HG02884 (cell line): ENCODE data around the gene DLAT.
"Not testable (repeated sequence)": the region's sequence is repeated elsewhere in the genome, so short reads cannot be mapped to it uniquely, and the experiment has no call there.

Experiments
- ATAC-seq: cut with Tn5 transposase; IDR thresholded peaks from one replicate; pipeline ENCODE4 v1.9.1; 2021; ENCODE audit warnings: mild to moderate bottlenecking, moderate library complexity; ENCODE audit not compliant: unreplicated experiment

The DLAT gene

DNA sequence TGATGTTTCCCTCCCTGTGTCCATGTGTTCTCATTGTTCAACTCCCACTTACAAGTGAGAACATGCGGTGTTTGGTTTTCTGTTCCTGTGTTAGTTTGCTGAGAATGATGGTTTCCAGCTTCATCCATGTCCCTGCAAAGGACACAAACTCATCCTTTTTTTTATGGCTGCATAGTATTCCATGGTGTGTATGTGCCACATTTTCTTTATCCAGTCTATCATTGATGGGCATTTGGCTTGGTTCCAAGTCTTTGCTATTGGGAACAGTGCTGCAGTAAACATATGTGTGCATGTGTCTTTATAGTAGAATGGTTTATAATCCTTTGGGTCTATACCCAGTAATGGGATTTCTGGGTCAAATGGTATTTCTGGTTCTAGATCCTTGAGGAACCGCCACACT lies 21.4 kb downstream of the DLAT start:
- not testable (repeated sequence) for ATAC-seq

DNA sequence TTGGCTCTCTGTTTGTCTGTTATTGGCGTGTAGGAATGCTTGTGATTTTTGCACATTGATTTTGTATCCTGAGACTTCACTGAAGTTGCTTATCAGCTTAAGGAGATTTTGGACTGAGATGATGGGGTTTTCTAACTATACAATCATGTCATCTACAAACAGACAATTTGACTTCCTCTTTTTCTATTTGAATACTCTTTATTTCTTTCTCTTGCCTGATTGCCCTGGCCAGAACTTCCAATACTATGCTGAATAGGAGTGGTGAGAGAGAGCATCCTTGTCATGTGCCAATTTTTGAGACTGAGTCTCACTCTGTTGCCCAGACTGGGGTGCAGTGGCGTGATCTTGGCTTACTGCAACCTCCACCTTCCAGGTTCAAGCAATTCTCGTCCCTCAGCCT lies 23.0 kb downstream of the DLAT start:
- not testable (repeated sequence) for ATAC-seq

DNA sequence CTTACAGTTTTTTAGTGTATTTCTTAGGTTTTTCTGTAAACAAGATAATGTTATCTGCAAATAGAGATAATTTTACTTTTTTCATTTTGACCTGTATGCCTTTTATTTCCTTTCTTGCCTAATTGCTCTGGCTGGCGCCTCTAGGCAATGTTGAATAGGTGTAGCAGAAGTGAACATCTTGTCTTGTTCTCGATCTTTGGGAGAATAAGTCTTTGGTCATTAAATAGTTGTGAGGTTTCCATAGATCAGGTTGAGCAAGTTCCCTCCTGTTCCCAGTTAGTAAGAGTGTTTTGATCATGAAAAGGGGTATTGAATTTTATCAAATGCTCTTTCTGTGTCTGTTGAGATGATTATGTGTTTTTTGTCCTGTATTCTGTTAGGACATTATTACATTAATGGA lies 24.6 kb downstream of the DLAT start:
- ATAC-seq, result no peak

DNA sequence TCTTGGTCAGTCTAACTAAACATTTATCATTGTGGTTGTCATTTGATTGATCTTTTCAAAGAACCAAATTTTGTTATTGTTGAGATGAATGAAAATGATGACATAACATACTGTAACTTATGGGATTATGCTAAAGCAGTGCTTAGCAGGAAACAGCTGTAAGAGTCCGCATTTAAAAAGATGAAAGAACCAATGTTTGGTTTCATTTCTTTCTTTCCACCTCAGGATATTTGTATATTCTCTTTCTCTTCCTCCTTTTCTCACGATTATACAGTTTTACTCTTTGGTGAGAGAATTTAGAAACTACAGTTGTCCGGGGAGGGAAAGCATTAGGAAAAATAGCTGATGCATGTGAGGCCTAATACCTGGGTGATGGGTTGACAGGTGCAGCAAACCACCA lies 25.5 kb downstream of the DLAT start:
- ATAC-seq, result peak; percentile 52

DNA sequence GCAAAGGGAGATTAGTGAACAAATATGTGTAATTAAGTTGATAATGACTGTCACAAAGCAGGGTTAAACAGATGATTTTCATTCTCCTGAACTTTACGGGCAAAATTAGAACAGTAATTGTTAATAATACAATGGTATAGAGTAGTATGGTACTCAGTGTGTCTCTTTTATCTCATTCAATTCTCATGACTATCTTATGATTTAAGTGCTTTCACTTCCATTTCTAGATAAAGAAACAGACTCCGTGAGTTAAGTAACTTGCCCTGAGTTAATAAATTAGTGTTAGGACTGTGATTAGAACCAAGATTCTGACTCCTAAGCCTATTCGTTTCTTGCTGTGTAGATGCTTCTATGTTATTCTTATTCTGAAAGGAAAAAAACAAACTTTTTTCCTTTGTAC lies 26.6 kb downstream of the DLAT start:
- ATAC-seq, result no peak

DNA sequence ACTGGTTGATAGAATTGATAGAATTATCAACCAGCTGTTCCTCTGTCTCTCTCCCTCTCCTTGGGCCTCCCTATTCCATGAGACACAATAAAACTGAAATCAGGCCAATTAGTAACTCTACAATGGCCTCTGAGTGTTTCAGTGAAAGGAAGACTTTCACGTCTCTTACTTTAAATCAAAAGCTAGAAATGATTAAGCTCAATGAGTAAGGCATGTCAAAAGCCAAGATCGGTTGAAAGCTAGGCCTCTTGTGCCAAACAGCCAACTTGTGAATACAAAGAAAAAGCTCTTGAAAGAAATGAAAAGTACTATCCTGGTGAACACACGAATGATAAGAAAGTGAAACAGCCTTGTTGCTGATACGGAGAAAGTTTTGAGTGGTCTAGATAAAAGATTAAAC lies 32.0 kb downstream of the DLAT start:
- ATAC-seq, result no peak

DNA sequence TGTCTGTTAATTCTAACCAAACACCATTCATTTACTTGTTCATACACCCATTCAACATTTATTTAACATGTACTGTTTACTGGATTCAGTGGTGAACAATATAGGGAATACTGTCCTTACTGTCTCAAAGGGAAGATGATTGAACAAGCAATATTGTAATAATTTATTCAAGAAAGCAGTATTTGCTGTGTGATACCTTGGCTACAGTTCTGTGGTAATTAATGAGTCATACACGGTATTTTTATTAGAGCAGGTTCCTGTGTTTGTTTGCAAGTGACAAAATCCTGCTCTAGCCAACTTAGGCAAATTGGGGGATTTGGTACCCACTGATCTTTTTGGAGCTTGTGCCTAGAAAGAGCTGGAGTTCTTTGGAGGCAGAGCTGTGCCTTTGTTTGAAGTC lies 32.9 kb downstream of the DLAT start:
- no peak for ATAC-seq

DNA sequence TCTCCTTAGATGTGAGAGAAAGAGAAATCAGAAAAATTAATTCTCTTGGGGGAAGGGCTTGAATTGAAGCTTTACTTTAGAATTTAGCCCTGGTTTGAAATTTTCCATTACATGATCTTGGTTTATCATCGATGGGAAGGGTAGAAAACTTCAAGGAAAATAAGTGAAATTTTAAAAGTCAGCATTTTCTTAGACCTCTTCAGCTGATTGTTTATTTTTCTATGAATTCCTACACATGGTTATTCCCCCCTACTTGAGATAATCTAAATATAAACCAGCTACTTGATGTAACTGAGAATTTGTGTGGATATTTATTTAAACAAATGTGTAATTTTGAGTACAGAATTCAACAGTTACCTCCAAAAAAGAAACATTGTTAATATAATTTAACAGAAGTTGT lies 37.7 kb downstream of the DLAT start:
- ATAC-seq, result no peak

DNA sequence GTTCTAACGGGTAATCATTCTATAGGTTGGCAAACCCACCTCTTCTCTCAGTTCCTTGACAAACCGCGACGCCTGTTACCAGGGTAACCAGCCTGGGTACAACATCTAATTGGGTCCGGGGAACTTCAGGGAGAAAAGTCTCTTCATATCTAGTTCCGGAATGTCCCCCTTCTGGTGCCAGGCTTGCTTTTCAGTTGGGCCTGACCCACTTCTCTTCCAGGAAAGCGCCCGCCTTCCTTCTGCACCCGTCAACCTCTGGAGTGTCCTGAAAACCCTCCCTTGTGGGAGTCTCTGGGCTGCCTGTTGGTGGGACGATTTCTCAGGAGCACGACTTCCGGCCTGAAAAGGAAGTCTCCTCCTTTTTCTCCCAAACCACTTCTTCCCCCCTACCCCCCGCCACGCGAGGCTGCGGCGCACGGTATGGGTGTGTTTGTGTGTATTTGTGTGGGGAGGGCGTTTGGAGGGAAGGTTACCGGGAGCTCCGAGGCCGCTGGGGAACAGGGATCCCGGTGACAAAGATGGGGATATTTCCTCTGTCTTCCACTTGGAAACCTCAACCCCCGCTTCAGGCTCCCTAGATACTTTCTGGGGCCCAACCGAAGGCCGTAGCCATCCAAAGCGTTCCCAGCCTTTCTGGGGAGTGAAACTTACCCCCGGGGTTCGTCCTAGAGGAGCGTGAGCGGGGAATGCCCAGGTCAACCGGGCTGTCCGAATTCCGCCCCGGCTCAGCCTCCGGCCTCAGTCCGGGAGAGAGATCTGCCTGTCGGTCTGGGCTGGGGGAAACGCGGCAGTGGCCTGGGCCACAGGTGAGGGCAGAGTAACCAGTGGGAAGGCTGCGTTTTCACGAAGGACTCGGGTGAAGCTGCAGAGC lies 49.0 kb downstream of the DLAT start, which contains the start of the genes NKAPD1 and PIH1D2:
NKAPD1 (plus strand) TSS at position 359 of the 871 bp plus-strand sequence. CDS start 1,276 bp downstream, outside the sequence.
PIH1D2 (minus strand) TSS at position 77 of the 871 bp plus-strand sequence. CDS start 843 bp downstream, outside the sequence.
- peak; percentile 75 for ATAC-seq

DNA sequence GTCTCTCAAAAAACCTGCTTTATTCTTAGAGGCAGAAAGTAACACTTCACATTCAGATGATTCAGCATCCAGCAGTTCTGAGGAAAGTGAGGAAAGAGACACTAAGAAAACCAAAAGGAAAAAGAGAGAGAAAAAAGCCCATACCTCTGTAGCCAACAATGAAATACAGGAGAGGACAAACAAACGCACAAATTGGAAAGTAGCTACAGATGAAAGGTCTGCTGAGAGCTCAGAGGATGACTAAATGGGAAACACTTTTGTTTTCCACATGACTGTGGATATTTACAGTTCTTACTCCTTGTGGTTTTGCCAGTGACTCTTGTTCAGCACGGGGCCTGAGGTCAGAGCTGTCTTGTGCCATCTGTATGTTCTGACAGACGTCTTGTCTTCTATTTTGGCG lies 57.5 kb downstream of the DLAT start:
- ATAC-seq, result no peak

DNA sequence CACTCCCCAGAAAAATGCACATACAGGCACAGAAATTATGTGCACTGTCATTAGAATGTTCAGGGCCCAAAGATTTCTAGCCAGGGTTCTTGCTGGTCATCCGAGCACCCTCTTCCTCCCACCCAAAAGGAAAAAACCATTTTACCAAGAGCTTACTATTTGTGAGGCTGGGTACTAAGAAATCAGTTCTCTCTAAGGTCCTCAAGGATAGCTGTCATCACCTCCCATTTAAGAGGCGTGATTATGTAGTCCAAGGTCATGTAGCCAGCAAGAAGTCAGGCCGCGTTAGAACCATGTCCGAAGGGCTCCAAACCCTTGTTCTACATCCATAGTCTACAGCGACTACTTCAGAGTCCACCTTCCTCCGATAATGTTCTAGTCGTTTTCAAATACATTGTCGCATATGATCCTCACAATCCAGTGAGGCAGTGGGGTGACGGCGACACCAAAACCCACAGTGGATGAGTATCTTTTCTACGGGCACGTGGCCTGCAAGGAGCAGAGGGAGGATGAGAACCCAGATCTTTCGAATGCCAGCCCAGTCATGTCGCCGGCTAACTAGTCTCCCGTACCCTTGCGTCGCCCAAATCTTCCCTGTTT lies 60.7 kb downstream of the DLAT start:
- peak; percentile 33 for ATAC-seq

DNA sequence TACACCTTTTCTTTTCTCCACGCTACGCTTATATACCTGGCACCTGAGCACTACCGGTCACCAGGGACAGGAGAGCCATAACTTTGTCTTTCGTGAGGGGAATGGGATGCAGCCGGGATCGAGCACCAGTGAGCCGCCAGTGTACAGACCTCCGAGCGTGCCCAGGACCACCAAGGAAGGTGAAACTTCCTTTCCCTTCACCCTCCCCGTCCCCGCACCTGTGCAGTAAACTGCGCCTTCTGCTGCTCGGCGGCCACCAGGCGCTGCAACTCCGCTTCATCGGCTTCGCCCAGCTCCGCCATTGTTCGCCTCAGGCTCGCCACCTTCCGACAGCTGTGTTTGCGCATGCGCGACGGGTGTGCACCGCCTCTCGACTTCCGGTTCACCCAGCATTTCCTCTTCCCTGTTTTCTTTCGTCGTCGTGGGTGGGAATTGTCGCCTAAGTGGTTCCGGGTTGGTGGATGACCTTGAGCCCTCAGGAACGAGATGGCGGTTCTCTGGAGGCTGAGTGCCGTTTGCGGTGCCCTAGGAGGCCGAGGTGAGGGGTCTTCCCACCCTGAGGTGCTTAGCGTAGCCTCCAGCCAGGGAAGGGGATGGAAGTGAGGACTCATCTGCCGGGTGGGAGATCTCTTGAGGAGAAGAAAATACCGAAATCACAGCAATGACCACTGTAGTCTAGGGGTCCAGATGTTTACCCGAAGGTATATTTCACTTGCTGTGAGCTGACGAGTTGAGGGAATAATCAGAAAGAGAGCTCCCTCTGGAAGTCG lies 61.4 kb downstream of the DLAT start, which contains the start of the genes SDHD and TIMM8B:
SDHD (plus strand) TSS at position 452 of the 770 bp plus-strand sequence; CDS start at position 487, 35 bp downstream.
TIMM8B (minus strand) TSS at position 335 of the 770 bp plus-strand sequence; CDS start at position 302, 33 bp downstream.
- ATAC-seq, result peak; percentile 87

DNA sequence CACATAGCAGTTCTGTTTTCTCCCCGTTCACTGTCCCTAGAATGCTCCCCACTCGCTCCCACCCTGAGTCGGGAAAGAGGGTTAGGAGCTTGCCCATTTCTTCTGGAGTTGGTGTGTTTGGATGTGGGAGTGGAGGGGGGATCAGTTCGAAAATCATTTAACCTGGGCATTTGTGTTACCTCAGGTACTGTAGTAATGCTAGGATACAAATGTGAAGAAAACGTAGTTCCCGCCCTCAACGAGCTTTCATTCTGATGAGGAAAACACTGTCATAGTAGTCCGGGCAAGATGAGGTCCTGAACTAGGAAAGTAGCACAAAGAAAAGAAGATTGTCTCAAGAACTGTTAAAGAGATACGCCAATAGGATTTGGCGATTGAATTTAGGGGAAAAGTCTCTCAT lies 62.0 kb downstream of the DLAT start:
- ATAC-seq, result no peak

DNA sequence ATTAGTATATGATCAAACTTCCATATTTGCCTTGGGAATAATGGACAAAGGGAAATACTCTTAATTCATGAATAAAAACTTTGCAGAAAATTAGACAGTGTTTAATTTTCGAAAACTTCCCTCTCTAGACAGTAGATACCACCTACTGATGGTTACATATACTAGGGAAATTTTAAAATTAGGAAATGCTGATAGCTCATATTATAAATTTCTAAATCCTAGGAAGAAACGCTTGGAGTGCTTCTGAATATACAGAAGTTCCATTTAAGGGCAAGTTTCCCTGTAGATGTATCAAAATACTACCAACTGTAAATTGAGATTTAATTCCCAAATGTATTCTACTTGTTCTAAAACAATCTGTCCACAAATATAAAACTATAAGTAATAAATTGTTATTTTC lies 70.1 kb downstream of the DLAT start:
- ATAC-seq, result not testable (repeated sequence)

DNA sequence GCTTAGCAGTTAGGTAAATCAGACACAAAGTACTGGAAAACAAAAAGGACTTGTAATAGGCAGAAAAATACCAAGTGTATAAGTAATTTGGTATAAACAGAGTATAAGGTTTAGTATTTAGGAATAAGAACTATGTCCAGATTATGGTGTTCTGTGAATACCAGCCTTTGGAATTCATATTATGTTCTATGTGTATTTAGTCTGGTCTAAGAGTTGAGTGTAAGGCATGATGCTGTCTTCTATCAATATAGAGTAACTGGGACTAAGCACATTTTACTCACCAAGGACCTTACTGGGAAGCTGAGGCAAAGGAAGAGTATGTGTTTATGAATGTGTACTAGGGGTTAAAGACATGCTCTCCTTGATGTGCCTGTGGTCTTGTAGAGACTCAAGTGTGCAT lies 71.0 kb downstream of the DLAT start:
- ATAC-seq, result no peak

DNA sequence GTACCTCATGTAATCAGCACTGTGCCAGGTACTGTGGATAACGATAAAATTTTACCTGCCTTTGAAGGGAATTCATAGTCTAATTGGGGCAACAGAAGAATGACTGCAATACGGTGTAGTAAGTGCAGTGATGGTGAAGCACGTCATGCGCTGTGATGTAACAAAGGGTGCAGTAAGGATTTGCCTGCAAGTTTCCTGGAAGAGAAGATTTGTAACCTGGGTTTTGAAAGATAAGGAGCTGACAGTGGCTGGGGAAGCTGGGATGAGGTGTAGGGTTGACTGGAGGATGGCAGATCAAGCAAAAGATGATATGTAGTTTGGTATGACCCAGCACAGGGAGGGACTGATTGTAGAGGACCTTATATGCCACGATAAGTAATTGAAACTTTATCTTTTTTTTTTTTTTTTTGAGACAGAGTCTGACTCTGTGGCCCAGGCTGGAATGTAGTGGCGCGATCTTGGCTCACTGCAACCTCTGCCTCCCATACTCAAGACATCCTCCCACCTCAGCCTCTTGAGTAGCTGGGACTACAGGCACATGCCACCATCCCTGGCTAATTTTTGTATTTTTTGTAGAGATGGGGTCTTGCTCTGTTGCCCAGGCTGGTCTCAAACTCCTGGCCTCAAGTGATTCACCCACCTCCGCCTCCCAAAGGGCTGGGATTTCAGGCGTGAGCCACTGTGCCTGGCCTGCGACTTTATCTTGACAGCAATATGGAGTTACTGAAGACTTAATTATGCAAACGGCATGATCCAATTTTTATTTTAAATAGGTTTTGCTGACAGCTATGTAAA lies 72.7 kb downstream of the DLAT start:
- ATAC-seq, result no peak

DNA sequence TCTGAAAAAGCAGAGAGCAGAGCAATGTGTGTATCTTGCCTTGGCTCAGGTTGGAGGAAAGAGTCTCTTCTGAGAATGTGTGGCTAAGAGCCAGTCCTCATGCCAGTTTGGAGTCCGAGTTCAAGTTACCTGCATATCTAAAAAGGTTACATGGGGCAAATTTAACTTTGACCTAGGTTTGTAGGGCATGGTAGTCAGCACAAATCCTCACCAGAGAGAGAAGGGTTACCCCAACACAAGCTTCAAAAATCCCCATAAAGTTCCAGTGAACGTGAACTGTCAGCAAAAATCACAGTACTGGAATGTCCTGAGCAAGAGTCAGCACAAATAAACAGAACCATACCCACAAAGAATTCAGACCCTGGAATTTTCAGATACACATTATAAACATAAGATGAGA lies 75.3 kb downstream of the DLAT start:
- no peak for ATAC-seq

DNA sequence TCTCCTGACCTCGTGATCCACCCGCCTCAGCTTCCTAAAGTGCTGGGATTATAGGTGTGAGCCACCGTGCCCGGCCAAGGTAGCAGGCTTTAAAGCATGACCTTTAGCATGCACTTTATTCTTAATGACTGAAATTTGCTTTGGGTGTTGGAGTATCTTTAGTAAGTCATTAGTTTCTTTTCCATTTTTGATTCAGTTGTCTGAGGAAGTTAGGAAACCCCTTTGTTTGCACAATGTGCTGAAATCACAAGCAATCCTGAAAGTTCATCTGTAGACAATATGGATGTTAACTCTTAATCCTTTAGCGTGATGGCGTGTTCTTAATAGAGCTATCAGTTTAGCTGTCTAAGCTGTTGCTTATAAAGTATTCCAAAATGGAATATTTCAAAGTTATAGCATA lies 78.2 kb downstream of the DLAT start:
- ATAC-seq, result no peak

DNA sequence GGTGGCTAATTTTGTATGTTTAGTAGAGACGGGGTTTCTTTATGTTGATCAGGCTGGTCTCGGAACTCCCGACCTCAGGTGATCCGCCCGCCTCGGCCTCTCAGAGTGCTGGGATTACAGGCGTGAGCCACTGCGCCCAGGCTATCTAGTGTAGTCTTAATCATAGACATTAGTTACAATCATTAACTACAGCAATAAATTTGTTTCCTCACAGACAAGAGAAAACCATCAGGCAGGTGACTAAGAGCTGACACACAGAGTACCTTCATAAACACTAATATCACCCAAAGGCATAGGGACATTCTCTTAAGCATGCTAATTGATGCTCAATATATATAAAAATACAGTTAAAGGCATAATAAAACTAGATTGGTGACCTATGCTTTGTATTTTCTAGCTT lies 80.9 kb downstream of the DLAT start:
- ATAC-seq, result no peak
